Hematopoietic multipotent progenitor cell treated with erythropoietin and hydrocortisone succinate and interleukin-3 and kit ligand, for 6 days (in vitro differentiated cells): ENCODE results near the gene GBX2.

Source experiments
- DNase-seq: peaks from one replicate; pipeline ENCODE4 v3.0.0-alpha.2; 2015

GBX2 gene

GRCh38 chr2:236167297-236168109 lies 683 bp downstream of the GBX2 start:
- no peak for DNase-seq

GRCh38 chr2:236166796-236167296 lies 1.3 kb downstream of the GBX2 start:
- no peak for DNase-seq

GRCh38 chr2:236165842-236166795 lies 2.1 kb downstream of the GBX2 start:
- DNase-seq: no peak

- no peak for DNase-seq
Observed at GRCh38 chr2:236164925-236165841, 3.0 kb downstream of the GBX2 start.

GRCh38 chr2:236164201-236164924 lies 3.8 kb downstream of the GBX2 start:
- no peak for DNase-seq

GRCh38 chr2:236163471-236164200 lies 4.5 kb downstream of the GBX2 start:
- DNase-seq: no peak

- no peak for DNase-seq
Observed at GRCh38 chr2:236162882-236163470, 5.2 kb downstream of the GBX2 start.

GRCh38 chr2:236162031-236162845 lies 5.9 kb downstream of the GBX2 start:
- DNase-seq: no peak

GRCh38 chr2:236161531-236161930 lies 6.7 kb downstream of the GBX2 start:
- no peak for DNase-seq

- no peak for DNase-seq
Observed at GRCh38 chr2:236161082-236161462, 7.1 kb downstream of the GBX2 start.

GRCh38 chr2:236160366-236161081 lies 7.7 kb downstream of the GBX2 start:
- DNase-seq: no peak

GRCh38 chr2:236159778-236160170 lies 8.4 kb downstream of the GBX2 start:
- DNase-seq: no peak

- no peak for DNase-seq
Observed at GRCh38 chr2:236158969-236159777, 9.0 kb downstream of the GBX2 start.

- DNase-seq: no peak
Observed at GRCh38 chr2:236157815-236158498, 10.2 kb downstream of the GBX2 start.

GRCh38 chr2:236157366-236157765 lies 10.8 kb downstream of the GBX2 start:
- no peak for DNase-seq

GRCh38 chr2:236156860-236157194 lies 11.4 kb downstream of the GBX2 start:
- DNase-seq: no peak

GRCh38 chr2:236156095-236156859 lies 11.9 kb downstream of the GBX2 start:
- DNase-seq: no peak
